ENCODE data around the gene DGAT2L6.
"Not testable (repeated sequence)": the region's sequence is repeated elsewhere in the genome, so short reads cannot be mapped to it uniquely, and the experiment has no call there.

The DGAT2L6 gene

DNA sequence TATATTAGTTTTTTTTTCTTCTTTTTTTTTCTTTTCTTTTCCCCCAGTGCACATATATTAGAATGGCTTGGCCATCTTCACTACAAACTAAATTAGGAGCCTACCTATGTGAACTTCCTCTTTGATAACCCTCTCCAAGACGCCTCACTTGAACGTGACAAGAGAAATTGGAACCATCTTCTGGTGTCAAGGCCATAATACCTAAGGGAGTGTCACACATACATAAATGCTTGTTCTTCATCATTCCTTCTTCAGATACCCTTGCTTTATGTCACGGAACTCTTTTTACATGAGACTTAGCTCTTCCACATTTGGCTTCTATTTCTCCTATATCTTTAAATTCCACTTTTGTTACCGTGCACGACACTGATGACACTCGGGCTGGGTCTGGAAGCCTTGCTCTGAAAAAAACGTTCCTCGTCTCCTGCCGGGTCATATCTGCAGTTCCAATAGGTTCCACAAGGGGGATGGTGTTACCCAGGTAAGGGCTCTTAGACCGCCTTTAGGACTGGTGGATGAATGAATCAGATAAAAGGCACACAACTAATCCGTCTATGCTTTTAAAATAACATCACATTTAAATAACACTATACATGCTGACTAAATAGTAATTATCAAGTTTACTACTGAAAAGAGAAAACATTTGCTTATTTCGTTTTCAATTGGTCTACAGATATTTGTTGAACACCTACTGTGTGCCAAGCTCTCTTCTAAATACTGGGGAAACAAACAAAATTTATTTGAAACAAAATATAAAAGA lies 19.9 kb downstream of the DGAT2L6 start:
- peak; percentile 12 to 27 for DNase-seq (ENCODE audit: low read depth in 1 of 2, low spot score in 1 of 2)

DNA sequence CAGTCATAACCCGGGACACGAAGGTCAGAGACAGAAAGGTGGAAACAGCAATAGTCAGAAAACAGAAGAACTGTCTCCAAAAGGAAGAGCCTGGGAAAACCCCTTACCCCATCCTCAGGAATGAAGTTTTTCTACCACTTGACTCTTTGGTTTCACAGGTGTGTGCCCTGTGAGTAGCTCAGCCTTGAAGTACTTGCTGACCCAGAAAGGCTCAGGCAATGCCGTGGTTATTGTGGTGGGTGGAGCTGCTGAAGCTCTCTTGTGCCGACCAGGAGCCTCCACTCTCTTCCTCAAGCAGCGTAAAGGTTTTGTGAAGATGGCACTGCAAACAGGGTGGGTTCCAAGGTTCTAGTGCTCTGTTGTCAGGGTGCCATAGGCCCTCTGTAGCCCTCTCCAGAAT lies 24.4 kb downstream of the DGAT2L6 start:
- no peak for DNase-seq (ENCODE audit: low read depth in 1 of 2, low spot score in 1 of 2)

DNA sequence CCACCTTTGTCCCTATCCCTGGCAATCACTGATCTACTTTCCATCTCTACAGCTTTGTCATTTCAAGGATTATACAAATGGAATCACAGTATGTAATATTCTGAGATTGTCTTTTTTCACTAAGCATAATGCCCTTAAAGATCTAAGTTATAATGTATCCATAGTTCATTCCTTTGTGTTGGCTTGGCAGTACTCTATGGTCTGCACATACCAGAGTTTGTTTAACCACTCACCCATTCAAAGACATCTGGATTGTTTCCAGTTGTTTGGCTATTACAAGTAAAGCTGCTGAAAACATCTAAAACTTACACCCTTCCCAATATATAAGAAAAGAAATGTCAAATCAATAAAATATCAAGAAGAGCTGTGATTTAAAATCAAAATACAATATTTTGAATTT lies 31.2 kb downstream of the DGAT2L6 start:
- DNase-seq (ENCODE audit: low read depth in 1 of 2, low spot score in 1 of 2), result no peak

DNA sequence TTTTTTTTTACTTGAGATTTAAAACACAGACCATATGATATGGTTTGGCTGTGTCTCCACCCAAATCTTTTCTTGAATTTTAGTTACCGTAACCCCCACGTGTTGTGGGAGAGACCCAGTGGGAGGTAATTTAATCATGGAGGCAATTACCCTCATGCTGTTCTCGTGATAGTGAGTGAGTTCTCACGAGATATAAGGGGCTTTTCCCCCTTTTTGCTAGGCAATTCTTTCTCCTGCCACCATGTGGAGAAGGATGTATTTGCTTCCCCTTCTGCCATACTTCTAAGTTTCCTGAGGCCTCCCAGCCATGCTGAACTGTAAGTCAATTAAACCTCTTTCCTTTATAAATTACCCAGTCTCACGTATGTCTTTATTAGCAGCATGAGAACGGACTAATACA lies 32.3 kb downstream of the DGAT2L6 start:
- not testable (repeated sequence) for DNase-seq (ENCODE audit: low read depth in 1 of 2, low spot score in 1 of 2)

DNA sequence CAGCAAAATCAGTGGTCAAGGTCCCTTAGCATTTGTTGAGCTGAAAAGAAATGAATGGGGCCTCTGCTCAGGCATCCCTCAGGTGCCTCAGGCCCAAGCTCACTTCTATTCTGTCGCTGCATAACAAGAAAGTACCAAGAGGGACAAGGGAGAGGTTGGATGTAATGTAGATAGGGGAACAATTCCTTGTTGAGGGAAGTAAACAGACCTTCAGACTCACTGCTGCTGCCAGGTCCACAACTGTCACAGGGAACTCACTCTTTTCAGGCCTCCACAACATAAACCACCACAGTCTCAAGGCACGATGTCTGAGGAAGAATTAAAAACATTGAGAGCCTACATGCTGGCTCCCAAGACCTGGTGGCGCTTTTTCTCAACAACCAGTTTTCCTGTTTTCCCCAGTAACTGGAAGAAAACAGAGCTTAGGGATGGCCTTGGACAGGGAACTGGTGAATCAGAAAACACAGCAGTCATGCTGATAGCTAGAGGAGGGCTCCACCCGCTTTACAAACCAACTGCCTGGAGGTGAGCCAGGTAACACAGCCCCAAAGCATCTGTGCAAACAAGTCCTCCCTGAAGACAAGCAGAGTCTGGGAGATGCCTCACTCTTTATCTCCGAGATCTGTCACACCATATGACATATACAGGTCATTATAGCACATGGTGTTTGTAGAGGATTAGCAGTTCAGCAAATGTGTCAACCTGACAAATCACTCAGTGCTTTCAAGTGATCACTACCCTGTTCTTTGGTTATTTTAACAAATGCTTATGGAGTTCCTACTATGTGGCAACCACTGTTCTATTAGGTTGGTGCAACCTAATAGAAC lies 42.9 kb downstream of the DGAT2L6 start:
- DNase-seq (ENCODE audit: low read depth in 1 of 2, low spot score in 1 of 2), result no peak

DNA sequence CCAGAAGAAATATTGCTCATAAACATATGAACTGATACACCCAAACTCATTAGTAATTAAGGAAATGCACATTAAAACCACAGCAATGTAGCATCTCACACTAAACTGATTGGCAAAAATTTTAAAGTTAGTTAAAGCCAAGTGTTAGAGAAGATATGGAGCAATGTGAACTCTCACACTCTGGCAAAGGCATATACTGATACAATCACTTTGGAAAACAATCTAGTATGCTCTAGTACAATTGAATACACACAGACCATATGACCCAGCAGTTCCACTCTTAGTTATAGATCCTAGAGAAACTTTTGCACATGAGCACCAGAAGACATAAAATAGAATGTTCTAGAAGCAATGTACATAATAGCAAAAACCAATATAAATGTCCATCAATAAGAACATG lies 48.8 kb downstream of the DGAT2L6 start:
- DNase-seq (ENCODE audit: low read depth in 1 of 2, low spot score in 1 of 2), result no peak

DNA sequence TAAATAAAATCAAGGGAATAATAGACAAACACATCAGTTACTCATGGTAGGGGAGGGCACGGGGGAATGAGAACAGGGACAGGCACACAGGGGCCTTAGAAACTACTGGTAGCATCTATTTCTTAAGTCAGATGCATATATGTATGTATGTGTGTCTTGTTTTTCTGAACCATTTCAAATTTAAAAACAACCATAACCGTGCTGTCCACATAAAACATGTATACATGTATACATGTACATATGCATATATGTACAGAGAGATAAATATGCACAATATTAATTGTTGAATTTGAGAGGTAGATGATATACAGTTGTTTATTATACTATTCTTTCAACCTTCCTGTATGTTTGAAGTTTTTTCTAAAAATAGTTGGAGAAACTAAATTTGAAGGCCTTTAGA lies 49.4 kb downstream of the DGAT2L6 start:
- DNase-seq (ENCODE audit: low read depth in 1 of 2, low spot score in 1 of 2), result no peak

DNA sequence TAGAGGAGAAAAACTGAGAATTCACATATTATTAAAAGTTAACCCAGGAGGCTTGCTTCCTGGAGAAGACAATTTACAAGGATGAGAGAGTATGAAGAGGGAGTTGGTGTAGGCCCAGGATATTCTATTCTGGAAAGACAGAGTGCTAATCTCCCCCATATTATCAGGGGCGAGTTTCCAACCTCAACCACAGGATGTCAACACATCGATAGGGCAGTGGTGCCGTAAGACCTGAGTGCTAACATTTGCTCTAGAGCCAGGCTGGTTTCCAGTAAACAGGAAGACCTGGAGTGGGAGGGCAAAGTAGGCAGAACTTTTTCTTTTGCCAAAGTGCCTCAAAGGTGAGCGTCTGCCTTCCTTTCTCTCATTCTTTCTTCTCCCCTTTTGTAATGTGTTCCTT lies 54.4 kb downstream of the DGAT2L6 start:
- no peak for DNase-seq (ENCODE audit: low read depth in 1 of 2, low spot score in 1 of 2)

DNA sequence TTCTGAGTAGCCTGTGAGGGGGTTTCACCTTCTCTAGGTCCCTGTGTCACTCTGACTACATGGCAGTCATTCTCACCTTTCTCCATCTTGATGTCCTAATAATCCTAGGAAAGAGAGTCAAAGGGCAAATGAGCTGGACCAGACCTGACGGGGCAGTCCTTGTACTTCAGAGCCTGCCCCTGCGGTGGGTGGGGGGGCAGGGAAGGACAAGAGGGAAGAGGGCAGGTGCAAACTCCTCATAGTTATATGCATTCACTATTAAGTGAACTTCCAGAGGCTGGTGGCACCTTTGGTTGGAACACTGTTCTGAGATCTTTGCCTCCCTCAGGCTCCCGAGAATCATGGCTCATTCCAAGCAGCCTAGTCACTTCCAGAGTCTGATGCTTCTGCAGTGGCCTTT lies 57.1 kb downstream of the DGAT2L6 start, which contains the start of gene AWAT1:
AWAT1 (plus strand) TSS at position 301 of the 400 bp plus-strand sequence; CDS start at position 342, 41 bp downstream.
- no peak for DNase-seq (ENCODE audit: low read depth in 1 of 2, low spot score in 1 of 2)

DNA sequence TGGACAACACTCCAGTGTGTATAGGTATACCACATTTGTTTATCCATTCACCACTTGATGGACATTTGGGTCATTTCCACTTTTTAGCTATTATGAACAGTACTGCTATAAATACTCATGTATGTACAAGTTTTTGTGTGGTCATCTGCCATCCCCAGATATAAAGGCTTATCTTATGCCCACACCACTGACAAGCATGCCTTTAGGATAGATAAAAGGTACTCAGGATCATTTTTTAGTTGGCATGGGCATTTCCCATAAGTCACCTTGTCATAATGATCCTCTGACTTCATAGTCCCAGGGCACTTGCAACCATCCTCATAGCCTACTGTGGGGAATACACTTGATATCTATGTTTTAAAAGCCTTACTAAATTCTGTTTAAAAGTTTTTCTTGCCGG lies 63.5 kb downstream of the DGAT2L6 start:
- no peak for DNase-seq (ENCODE audit: low read depth in 1 of 2, low spot score in 1 of 2)

DNA sequence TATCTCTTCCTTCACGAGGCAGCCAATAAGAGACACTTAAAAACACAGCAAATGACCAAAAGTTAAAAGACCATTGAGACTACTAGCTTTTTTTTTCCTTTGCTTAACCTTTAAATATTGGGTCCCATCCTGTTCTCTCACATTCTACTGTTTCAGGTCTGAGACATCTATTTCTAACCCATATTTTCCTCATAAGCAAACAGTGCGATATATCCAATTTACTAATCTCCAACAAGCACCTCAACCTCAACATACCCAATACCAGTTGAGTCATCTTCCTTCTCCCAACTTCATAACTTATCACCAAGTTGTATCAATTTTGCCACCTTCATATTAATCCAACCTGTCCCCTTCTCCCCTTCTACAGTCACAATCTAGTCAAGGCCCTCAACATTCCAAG lies 64.2 kb downstream of the DGAT2L6 start:
- no peak for DNase-seq (ENCODE audit: low read depth in 1 of 2, low spot score in 1 of 2)

DNA sequence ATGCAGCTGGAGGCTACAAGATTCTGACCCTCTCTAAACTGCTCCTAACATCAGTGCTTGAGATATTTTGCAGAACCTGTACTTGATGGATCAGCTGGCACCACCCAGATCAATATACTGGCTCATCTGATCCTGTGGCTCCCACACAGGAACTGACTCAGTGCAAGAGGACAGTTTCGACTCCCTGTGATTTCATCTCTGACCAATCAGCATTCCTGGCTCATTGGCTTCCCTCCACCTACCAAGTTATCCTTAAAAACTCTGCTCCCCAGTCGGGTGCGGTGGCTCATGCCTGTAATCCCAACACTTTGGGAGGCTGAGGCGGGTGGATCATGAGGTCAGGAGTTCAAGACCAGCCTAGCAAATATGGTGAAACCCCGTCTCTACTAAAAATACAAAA lies 66.3 kb downstream of the DGAT2L6 start:
- not testable (repeated sequence) for DNase-seq (ENCODE audit: low read depth in 1 of 2, low spot score in 1 of 2)

DNA sequence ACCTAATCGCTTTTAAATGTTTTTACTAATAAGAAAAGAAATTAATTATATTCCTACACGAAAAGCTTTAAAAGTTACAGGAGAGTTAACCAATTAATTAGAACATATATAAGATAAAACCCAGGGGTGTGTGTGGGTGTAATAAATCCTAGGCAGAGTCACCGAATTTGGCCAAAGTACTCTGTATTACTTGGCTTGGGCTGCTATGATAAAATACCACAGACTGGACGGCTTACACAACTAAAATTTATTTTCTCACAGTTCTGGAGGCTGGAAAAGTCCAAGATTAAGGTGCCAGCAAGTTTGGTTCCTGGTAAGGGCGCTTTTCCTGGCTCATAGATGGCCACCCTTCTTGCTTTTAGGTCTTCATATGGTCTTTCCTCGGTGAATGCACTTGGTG lies 67.6 kb downstream of the DGAT2L6 start:
- no peak for DNase-seq (ENCODE audit: low read depth in 1 of 2, low spot score in 1 of 2)

DNA sequence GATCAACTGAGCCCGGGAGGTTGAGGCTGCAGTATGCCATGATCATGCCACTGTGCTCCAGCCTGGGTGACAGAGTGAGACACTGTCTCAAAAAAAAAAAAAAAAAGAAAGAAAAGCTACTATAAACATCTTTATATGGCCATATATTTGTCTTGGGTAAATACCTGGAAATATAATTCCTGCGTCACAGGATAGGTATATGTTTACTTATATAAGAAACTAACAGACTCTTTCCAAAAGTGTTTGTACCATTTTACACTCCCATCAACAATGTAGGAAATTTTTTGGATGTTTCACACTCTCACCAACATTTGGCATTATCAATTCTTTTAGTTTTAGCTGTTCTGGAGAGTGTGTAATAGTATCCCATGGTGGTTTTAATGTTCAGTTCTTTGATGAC lies 70.0 kb downstream of the DGAT2L6 start:
- no peak for DNase-seq (ENCODE audit: low read depth in 1 of 2, low spot score in 1 of 2)

DNA sequence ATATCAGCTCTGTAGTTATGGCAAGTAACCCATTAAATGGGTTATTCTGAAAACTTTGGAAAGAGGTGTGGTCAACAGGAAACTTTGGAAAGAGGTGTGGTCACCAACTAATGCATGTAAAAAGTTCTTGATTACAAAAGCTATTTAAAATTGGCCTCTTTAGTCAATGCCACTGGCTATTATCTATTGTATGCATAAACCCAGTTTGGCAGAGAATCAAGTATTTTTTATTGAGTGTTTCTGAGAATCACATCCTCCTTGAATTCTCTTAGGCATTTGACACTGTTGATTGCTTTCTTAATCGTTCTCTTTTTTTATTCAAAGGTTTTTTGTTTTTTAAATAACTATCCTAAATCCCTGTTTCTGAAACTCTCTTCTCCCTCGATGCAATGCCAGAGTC lies 75.2 kb downstream of the DGAT2L6 start:
- no peak for DNase-seq (ENCODE audit: low read depth in 1 of 2, low spot score in 1 of 2)

DNA sequence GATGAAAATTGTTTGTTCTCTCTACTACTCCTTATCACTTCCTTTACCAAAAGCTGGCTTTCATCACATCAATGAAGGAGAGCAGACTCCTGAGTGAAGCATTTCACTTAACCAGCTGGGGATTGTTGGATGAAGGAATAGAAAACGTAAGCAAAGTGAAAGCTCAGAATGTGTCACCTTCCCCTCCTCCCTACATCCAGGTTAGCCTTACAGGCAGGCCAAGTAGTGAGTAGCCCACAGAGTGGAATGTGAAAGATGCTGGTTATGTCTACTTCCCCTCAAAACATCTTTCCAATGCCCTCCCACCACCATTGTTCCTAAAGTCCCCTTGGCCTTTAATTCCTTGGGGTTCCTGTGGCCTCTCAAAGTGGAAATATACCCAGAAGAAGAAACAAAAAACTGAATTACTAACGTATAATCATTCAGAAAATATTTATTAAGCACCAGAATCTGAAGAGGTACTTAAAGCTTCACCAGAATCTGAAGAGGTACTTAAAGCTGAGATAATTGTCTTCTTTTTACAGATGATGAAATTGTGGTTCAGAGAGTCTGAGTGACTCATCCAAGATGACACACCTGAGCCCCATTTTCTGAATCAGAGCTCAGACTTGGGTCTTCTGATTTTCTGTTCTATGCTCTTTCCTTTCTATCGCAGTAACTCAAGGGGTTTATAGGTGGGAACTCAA lies 76.2 kb downstream of the DGAT2L6 start:
- DNase-seq (ENCODE audit: low read depth in 1 of 2, low spot score in 1 of 2), result no peak

DNA sequence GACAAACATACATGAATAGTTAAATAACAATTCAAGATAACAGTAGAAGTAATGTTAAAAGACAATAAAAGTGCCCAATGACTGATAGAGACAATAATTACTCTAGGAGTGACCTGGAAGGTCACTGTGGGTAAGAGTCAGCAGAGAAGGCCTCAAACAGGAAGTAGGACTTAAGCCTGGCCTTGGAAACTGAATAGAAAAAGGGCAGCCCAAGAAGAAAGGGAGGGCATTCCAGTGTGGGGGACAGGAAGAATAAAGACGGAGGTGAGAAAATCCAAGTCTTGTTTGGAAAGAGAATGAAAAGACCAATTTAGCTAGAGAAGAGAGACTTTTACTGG lies 76.7 kb downstream of the DGAT2L6 start:
- DNase-seq (ENCODE audit: low read depth in 1 of 2, low spot score in 1 of 2), result no peak

DNA sequence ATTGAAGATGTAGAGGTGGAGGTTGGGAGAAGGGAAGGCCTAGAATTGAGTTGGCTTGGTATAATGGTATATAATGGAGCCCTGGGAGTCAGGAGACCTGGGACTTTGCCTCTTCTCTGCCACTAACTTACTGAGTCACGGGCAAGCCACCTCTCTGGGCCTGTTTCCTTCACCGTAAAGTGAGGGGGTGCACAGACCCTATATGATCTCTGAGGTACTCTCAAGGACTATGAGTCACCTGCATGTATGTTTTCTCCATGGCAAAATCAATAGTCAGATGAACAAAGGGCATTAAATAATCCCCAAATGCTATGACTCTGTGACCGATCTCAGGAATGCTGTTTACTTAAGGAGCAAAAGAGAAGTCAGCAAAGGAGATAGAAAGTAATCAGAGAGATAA lies 77.6 kb downstream of the DGAT2L6 start:
- DNase-seq (ENCODE audit: low read depth in 1 of 2, low spot score in 1 of 2), result no peak
